Pancreas (tissue), 10 donors: Measurements from ENCODE around the gene GRIP1. TPM values are rescaled to one million over a fixed set of nuclear protein-coding genes. Genes with fewer than 3 reads are reported as not detected.

Experiments used
- ATAC-seq, 4 donors: fragments of 200-7000 bp; cut with Tn5 transposase; one replicate each; pipeline versions ENCODE4 v1.8.0 to v1.9.1; 2020; ENCODE audit warnings: mild to moderate bottlenecking in 4 of 4, moderate library complexity in 4 of 4
- DNase-seq, 6 donors: peaks; one replicate each; pipeline ENCODE4 v3.0.0-alpha.2; 2020
- FAIRE-seq: peaks from 2 replicates; lab custom pipeline; 2012; peaks lifted over from hg19 to GRCh38; lab: Jason Lieb, UNC
- H3K27ac ChIP-seq, 4 donors: fragments of 200-600 bp; sonication (generic); 1 replicate in 3 of 4; 2 replicates in 1 of 4; pipeline versions ENCODE4 v1.5.0 to v1.8.0; 2020
- H3K27me3 ChIP-seq, 4 donors: fragments of 200-600 bp; one replicate each; pipeline ENCODE4 v1.8.0; 2021
- H3K36me3 ChIP-seq, 3 donors: fragments of 200-600 bp; sonication (generic) in 1 of 3; one replicate each; pipeline versions ENCODE4 v1.5.0 to v1.8.0; 2020 to 2021
- H3K4me1 ChIP-seq, 3 donors: fragments of 200-600 bp; one replicate each; pipeline ENCODE4 v1.8.0; 2021
- H3K4me3 ChIP-seq, 4 donors: fragments of 200-600 bp; sonication (generic) in 2 of 4; one replicate each; pipeline versions ENCODE4 v1.5.0 to v1.8.0; 2020 to 2021
- H3K9me3 ChIP-seq, 4 donors: fragments of 200-600 bp; one replicate each; pipeline ENCODE4 v1.8.0; 2021
- CTCF ChIP-seq, 4 donors: fragments of 200-600 bp; sonication (generic) in 3 of 4; IDR thresholded peaks; one replicate each; pipeline versions ENCODE4 v1.5.0 to v1.8.0; 2021; ENCODE audit warnings: antibody characterized with exemption in 4 of 4
- WGBS, 2 donors: extraction: QIAGEN DNeasy Blood & Tissue Kit; methylation state at CpG; one replicate each; pipeline ENCODE4 v1.1.7; 2013; 5-methylcytosine and 5-hydroxymethylcytosine counted together
- intact Hi-C, 3 donors: fragments of 100-400 bp; cut with DNase I; formaldehyde crosslinking; loops; one replicate each; pipeline versions ENCODE4 v1.11.1 to v1.14.2; 2022
- polyA plus RNA-seq, 2 donors: library from polyadenylated mRNA; stranded (reverse); fragments of 200-250 nt; gene quantifications; one replicate each; pipeline ENCODE4 v1.2.3, GENCODE V29; 2013
- total RNA-seq, 6 donors: library from RNA; stranded (reverse); fragmentation: NEBNext Ultra II Directional in 4 of 6; extraction: Animal tissue kit (Norgen Biotek cat#: 25700) in 4 of 6; gene quantifications; one replicate each; pipeline versions ENCODE4 v1.2.1 to v1.2.4, GENCODE V29; 2021 to 2023
- donor health status: healthy with polysubstance abuse.
- donor health status: DM: no; HTN: no; CAD: no; lungs with moderate emphysema.
- donor health status: DM: no; HTN: no; CAD: no.
- donor health status: control.
- donor health status: control.
- donor health status: Bipolar disorder and iron deficiency.
- donor health status: DM: yes; HTN: yes; CAD: no.
- donor health status: DM: no; HTN: no; CAD: no.
- donor health status: DM: no; HTN: no; CAD: no.
- donor health status: DM: yes; HTN: yes; CAD: no.

Gene GRIP1
- total and polyA plus RNA-seq, 8 donors = 0.89 to 6.8 (median 4.7) TPM

DNA sequence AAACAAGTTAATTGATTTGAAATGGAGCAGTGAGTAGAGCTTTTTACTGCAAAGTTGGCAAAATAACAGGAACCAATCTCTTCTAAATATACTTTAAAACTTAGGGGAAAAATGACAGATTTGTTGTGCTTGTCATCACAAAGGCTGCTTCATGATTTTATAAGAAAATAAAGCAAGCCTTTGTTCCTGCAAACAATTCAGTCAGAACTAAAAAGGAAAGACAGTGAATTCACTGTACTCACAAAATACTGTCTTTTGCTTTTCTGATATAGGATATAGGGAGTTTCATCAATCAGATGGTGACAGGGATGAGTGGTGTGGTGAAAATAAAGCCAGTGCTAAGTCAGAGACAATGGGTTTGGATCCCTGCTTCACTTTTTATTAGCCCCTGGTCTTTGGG lies 250.6 kb downstream of the GRIP1 start:
- no peak overlapping the region for H3K27ac ChIP-seq
- H3K4me1 ChIP-seq = no peaks in the 10 kb centered on the region
- DNase-seq = no peak
- ATAC-seq = no peak
- H3K4me3 ChIP-seq = no peak overlapping the region
- H3K27me3 ChIP-seq = no peaks in the 10 kb centered on the region
- TF ChIP-seq CTCF (IDR thresholded peaks at IDR 0.05) = no peak
- intact Hi-C loops = no loop called here
- no peak for FAIRE-seq
- H3K9me3 ChIP-seq = no peaks in the 10 kb centered on the region
- no peaks in the 10 kb centered on the region for H3K36me3 ChIP-seq

GRCh38 chr12:66426696-66427095 lies 252.2 kb downstream of the GRIP1 start:
- TF ChIP-seq CTCF (IDR thresholded peaks at IDR 0.05) = no peak
- Histone ChIP-seq H3K36me3 (no peaks in the 10 kb centered on the region), H3K4me1 (no peaks in the 10 kb centered on the region), H3K27me3 (no peaks in the 10 kb centered on the region), H3K27ac (no peak overlapping the region), H3K4me3 (no peak overlapping the region), H3K9me3 (no peaks in the 10 kb centered on the region)
- 83 to 84% methylated on average over 2 of the region's 2 CpGs for WGBS, 2 donors
- intact Hi-C loops = no loop called here
- no peak for DNase-seq
- ATAC-seq = no peak
- no peak for FAIRE-seq

DNA sequence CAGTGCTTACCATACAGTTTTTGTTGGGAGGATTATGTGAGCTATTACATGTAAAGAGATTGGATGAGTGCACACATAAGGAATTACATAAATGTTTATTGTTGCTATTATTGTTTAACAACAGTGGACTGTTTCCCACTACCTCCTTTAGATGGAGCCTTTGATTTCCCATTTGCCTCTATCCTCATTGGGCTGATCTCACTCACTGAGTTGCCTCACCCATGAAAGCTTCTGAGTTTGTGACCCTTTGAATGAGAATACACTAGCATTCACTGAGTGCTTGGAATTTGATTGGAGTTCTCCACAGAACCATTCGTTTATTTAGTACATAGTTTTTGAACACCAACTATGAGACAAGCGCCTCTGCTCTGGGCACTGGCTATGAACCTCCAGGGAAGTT lies 255.6 kb downstream of the GRIP1 start:
- no peaks in the 10 kb centered on the region for H3K9me3 ChIP-seq
- intact Hi-C loops = no loop called here
- no peak overlapping the region for H3K27ac ChIP-seq
- 75 to 81% methylated on average over 2 of the region's 2 CpGs for WGBS, 2 donors
- no peak for FAIRE-seq
- no peak for DNase-seq
- no peaks in the 10 kb centered on the region for H3K4me1 ChIP-seq
- no peaks in the 10 kb centered on the region for H3K27me3 ChIP-seq
- no peak overlapping the region for H3K4me3 ChIP-seq
- no peak for ATAC-seq
- no peaks in the 10 kb centered on the region for H3K36me3 ChIP-seq
- TF ChIP-seq CTCF (IDR thresholded peaks at IDR 0.05) = no peak

DNA sequence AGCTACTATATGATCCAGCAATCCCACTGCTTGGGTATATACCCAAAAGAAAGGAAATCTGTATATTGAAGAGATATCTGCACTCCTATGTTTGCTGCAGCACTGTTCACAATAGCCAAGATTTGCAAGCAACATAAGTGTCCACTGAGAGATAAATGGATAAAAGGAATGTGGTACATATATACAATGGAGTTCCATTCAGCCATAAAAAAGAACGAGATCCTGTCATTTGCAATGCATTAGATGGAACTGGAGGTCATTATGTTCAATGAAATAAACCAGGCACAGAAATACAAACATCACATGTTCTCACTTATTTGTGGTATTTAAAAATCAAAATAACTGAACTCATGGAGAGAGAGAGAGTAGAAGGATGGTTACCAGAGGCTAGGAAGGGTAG lies 260.0 kb downstream of the GRIP1 start:
- intact Hi-C loops = no loop called here
- Histone ChIP-seq H3K36me3 (no peaks in the 10 kb centered on the region), H3K9me3 (no peaks in the 10 kb centered on the region), H3K27me3 (no peaks in the 10 kb centered on the region), H3K4me3 (no peak overlapping the region), H3K4me1 (no peaks in the 10 kb centered on the region), H3K27ac (no peak overlapping the region)
- no peak for DNase-seq
- no peak for FAIRE-seq
- 78 to 88% methylated on average over 1 of the region's 1 CpG for WGBS, 2 donors
- no peak for TF ChIP-seq CTCF (IDR thresholded peaks at IDR 0.05)
- no peak for ATAC-seq

DNA sequence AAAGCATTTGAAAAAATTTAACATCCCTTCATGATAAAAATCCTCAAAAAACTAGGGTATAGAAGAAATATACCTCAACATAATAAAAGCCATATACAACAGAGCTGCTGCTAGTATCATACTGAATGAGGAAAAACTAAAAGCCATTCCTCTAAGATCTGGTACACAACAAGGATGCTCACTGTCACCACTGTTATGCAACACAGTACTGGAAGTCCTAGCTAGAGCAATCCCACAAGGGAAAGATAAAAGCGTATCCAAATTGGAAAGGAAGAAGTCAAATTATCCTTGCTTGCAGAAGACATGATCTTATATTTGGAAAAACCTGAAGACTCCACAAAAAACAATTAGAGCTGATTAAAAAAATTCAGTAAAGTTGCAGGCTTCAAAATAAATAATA lies 261.7 kb downstream of the GRIP1 start:
- H3K36me3 ChIP-seq = no peaks in the 10 kb centered on the region
- TF ChIP-seq CTCF (IDR thresholded peaks at IDR 0.05) = no peak
- ATAC-seq (no peak), FAIRE-seq (no peak), DNase-seq (no peak)
- no peak overlapping the region for H3K27ac ChIP-seq
- H3K4me3 ChIP-seq = no peak overlapping the region
- no peaks in the 10 kb centered on the region for H3K27me3 ChIP-seq
- no peaks in the 10 kb centered on the region for H3K4me1 ChIP-seq
- H3K9me3 ChIP-seq = no peaks in the 10 kb centered on the region
- WGBS, 2 donors = 82% methylated on average over 1 of the region's 1 CpG
- intact Hi-C loops = no loop called here
